ENCODE data around the gene TBC1D4. TPM values are rescaled to one million over a fixed set of nuclear protein-coding genes. Genes with fewer than 3 reads are reported as not detected.

Gene TBC1D4
- total RNA-seq, 1 experiment from 2014 or later: 15.1 TPM

GRCh38 chr13:75521956-75522355 is 40.0 kb upstream of the TBC1D4 start:
- no peak overlapping the region for H3K4me3 ChIP-seq (ENCODE audit: low read length)
- TF ChIP-seq EZH2 (IDR thresholded peaks at IDR 0.05; ENCODE audit: low read length, unreplicated experiment): no peak
- TF ChIP-seq, protein P1, sequence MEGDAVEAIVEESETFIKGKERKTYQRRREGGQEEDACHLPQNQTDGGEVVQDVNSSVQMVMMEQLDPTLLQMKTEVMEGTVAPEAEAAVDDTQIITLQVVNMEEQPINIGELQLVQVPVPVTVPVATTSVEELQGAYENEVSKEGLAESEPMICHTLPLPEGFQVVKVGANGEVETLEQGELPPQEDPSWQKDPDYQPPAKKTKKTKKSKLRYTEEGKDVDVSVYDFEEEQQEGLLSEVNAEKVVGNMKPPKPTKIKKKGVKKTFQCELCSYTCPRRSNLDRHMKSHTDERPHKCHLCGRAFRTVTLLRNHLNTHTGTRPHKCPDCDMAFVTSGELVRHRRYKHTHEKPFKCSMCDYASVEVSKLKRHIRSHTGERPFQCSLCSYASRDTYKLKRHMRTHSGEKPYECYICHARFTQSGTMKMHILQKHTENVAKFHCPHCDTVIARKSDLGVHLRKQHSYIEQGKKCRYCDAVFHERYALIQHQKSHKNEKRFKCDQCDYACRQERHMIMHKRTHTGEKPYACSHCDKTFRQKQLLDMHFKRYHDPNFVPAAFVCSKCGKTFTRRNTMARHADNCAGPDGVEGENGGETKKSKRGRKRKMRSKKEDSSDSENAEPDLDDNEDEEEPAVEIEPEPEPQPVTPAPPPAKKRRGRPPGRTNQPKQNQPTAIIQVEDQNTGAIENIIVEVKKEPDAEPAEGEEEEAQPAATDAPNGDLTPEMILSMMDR (conservative IDR thresholded peaks at IDR 0.05; ENCODE audit: low read depth, low read length): no peak
- TF ChIP-seq EZH2phosphoT487 (IDR thresholded peaks at IDR 0.05; ENCODE audit: borderline replicate concordance, low read length): no peak
- H3K36me3 ChIP-seq (ENCODE audit: low read depth, low read length): no peaks in the 10 kb centered on the region; the same call in 1 of the 2 replicates
- H3K4me1 ChIP-seq (ENCODE audit: insufficient read depth, low read length): no peaks in the 10 kb centered on the region
- DNase-seq (no peak), ATAC-seq (no peak)
- CTCF ChIA-PET: no interaction called here
- H3K9me2 ChIP-seq (replicated peaks; ENCODE audit: low read length): no peaks in the 10 kb centered on the region
- H3K9me3 ChIP-seq (ENCODE audit: low read length): no peaks in the 10 kb centered on the region
- H3K79me2 ChIP-seq (ENCODE audit: low read length): no peaks in the 10 kb centered on the region
- no peak overlapping the region for H3K27ac ChIP-seq (ENCODE audit: low read length)
- H3F3A ChIP-seq (ENCODE audit: low read length, unreplicated experiment): no peaks in the 10 kb centered on the region
- H3K4me2 ChIP-seq (ENCODE audit: low read length): no peak overlapping the region
- no peaks in the 10 kb centered on the region for H4K20me1 ChIP-seq (ENCODE audit: low read length)
- H3K9ac ChIP-seq (ENCODE audit: low read length): no peak overlapping the region
- intact Hi-C loops (cut with micrococcal nuclease): no loop called here
- H2AFZ ChIP-seq (ENCODE audit: low read length): no peak overlapping the region
- H3K27me3 ChIP-seq (ENCODE audit: low read length): no peaks in the 10 kb centered on the region
- POLR2A ChIA-PET (ENCODE audit: unreplicated experiment): no interaction called here
- BruUV-seq (replicated peaks): no TSS peak

DNA sequence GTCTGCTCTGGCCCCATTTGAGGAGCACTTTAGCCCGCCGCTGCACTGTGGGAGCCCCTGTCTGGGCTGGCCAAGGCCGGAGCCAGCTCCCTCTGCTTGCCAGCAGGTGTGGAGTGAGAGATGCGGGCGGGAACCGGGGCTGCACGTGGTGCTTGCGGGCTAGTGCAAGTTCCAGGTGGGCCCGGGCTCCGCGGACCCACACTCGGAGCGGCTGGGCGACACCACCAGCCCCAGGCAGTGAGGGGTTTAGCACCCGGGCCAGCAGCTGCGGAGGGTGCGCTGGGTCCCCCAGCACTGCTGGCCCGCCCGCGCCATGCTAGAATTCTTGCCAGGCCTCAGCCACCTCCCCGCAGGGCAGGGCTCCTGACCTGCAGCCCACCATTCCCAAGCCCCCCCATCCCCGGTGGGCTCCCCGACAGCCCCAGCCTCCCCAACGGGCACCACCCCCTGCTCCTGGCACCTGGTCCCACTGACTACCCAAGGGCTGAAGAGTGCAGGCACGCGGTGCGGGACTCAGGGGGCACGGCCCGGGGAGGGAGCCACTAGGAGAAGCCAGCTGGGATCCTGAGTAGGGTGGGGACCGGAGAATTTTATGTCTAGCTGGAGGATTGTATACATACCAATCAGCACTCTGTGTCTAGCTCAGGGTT is 36.6 kb upstream of the TBC1D4 start:
- ChIA-PET POLR2A (ENCODE audit: unreplicated experiment) (no interaction called here), CTCF (no interaction called here)
- DNase-seq (no peak), ATAC-seq (no peak)
- Histone ChIP-seq H3K4me1 (ENCODE audit: insufficient read depth, low read length) (no peaks in the 10 kb centered on the region), H4K20me1 (ENCODE audit: low read length) (no peaks in the 10 kb centered on the region), H3K36me3 (ENCODE audit: low read depth, low read length) (no peaks in the 10 kb centered on the region), H3K27ac (ENCODE audit: low read length) (no peak overlapping the region), H3K9me3 (ENCODE audit: low read length) (no peaks in the 10 kb centered on the region), H3F3A (ENCODE audit: low read length, unreplicated experiment) (no peaks in the 10 kb centered on the region), H3K4me3 (ENCODE audit: low read length) (no peak overlapping the region), H3K4me2 (ENCODE audit: low read length) (no peak overlapping the region), H3K9me2 (replicated peaks; ENCODE audit: low read length) (no peaks in the 10 kb centered on the region), H3K9ac (ENCODE audit: low read length) (no peak overlapping the region), H3K27me3 (ENCODE audit: low read length) (no peaks in the 10 kb centered on the region), H3K79me2 (ENCODE audit: low read length) (no peaks in the 10 kb centered on the region), H2AFZ (ENCODE audit: low read length) (no peak overlapping the region)
- intact Hi-C loops (cut with micrococcal nuclease): no loop called here
- no TSS peak for BruUV-seq (replicated peaks)
- TF ChIP-seq EZH2phosphoT487 (IDR thresholded peaks at IDR 0.05; ENCODE audit: borderline replicate concordance, low read length) (no peak), EZH2 (IDR thresholded peaks at IDR 0.05; ENCODE audit: low read length, unreplicated experiment) (no peak)
- TF ChIP-seq, protein P1 (conservative IDR thresholded peaks at IDR 0.05; ENCODE audit: low read depth, low read length): no peak

- no peak for DNase-seq
- H3K79me2 ChIP-seq (ENCODE audit: low read length): no peaks in the 10 kb centered on the region
- ATAC-seq: no peak
- no peaks in the 10 kb centered on the region for H3K36me3 ChIP-seq (ENCODE audit: low read depth, low read length)
- no peaks in the 10 kb centered on the region for H3K9me2 ChIP-seq (replicated peaks; ENCODE audit: low read length)
- no peak overlapping the region for H3K9ac ChIP-seq (ENCODE audit: low read length)
- H4K20me1 ChIP-seq (ENCODE audit: low read length): no peaks in the 10 kb centered on the region
- H3K27ac ChIP-seq (ENCODE audit: low read length): no peak overlapping the region
- no peaks in the 10 kb centered on the region for H3F3A ChIP-seq (ENCODE audit: low read length, unreplicated experiment)
- no peaks in the 10 kb centered on the region for H3K9me3 ChIP-seq (ENCODE audit: low read length)
- H3K4me1 ChIP-seq (ENCODE audit: insufficient read depth, low read length): no peaks in the 10 kb centered on the region
- no peak overlapping the region for H2AFZ ChIP-seq (ENCODE audit: low read length)
- intact Hi-C loops (cut with micrococcal nuclease): no loop called here
- no peak overlapping the region for H3K4me3 ChIP-seq (ENCODE audit: low read length)
- no peaks in the 10 kb centered on the region for H3K27me3 ChIP-seq (ENCODE audit: low read length)
- no TSS peak for BruUV-seq (replicated peaks)
- TF ChIP-seq EZH2phosphoT487 (IDR thresholded peaks at IDR 0.05; ENCODE audit: borderline replicate concordance, low read length) (no peak), EZH2 (IDR thresholded peaks at IDR 0.05; ENCODE audit: low read length, unreplicated experiment) (no peak)
- TF ChIP-seq, protein P1 (conservative IDR thresholded peaks at IDR 0.05; ENCODE audit: low read depth, low read length): no peak
- no peak overlapping the region for H3K4me2 ChIP-seq (ENCODE audit: low read length)
- ChIA-PET POLR2A (ENCODE audit: unreplicated experiment) (no interaction called here), CTCF (no interaction called here)
Observed at GRCh38 chr13:75514080-75514995, 32.4 kb upstream of the TBC1D4 start.
